Right renal pelvis (tissue), 4 donors: ENCODE results near the gene SUGCT. TPM values are rescaled to one million over a fixed set of nuclear protein-coding genes. Genes with fewer than 3 reads are reported as not detected.

ENCODE experiments used
- DNase-seq, 4 donors: peaks; one replicate each; pipeline ENCODE4 v3.0.0-alpha.2; 2013; ENCODE audit warnings: low read depth in 4 of 4, low spot score in 3 of 4, missing footprints in 1 of 4
- polyA plus RNA-seq, 4 donors: library from polyadenylated mRNA; unstranded; fragments of 120-200 nt; gene quantifications; one replicate each; pipeline ENCODE4 v1.2.1, GENCODE V29; 2013; ENCODE audit not compliant: insufficient read length in 4 of 4

The SUGCT gene
- polyA plus RNA-seq, 4 donors: 12.1 to 17.6 (median 15.0) TPM

DNA sequence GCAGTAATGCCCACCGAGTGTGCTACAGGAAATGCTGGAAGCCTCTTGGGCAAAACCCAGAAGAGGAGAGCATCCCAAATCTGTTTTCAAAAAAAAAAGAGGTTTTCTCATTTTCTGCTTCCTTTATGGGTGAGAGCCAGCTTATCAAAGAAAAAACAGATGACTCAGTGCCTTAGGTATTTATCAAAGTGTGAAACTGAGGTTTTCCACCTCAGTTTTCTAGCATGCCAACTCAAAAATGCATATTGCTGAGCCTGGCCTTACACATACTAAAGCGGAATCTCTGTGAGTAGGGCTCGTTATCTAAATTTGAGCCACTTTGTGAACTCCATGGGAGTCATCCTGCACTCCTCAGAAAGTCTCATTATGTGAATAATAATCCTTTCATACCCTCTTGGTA lies 705.1 kb downstream of the SUGCT start:
- no peak for DNase-seq

- DNase-seq: no peak
These were observed 706.2 kb downstream of the SUGCT start for GRCh38 chr7:40840990-40841389.

- DNase-seq: no peak
These were observed 707.8 kb downstream of the SUGCT start for GRCh38 chr7:40842641-40843040.

DNA sequence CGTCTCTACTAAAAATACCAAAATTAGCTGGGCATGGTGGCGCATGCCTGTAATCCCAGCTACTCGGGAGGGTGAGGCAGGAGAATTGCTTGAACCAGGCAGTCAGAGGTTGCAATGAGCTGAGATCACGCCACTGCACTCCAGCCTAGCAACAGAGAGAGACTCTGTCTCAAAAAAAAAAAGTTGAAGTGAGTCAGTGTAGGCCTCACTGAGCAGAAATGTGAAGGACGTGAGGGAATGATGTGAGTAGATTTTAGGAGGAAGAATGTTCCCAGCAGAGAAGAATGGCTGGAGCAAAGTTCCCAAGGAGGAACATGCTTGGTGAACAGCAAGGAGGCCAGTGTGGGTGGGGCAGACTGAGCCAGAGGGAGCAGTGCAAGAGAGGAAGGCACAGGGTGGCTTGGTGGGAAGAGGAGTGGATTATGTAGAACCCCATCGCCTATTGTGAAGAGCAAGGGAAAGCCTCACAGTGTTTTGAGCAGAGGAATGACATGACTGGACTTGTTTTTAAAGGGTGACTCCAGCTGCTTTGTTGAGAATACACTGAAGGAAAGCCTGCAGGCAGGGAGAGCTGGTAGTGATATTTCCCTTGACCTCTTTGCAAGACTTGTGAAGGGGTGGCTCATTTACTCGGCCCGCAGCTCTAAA lies 708.7 kb downstream of the SUGCT start:
- no peak for DNase-seq

GRCh38 chr7:40845943-40846342 lies 711.1 kb downstream of the SUGCT start:
- DNase-seq: no peak

GRCh38 chr7:40847921-40848320 lies 713.1 kb downstream of the SUGCT start:
- no peak for DNase-seq

- no peak for DNase-seq
These were observed 713.9 kb downstream of the SUGCT start for GRCh38 chr7:40848541-40849221.

- DNase-seq: no peak
These were observed 715.2 kb downstream of the SUGCT start for GRCh38 chr7:40850017-40850416.

DNA sequence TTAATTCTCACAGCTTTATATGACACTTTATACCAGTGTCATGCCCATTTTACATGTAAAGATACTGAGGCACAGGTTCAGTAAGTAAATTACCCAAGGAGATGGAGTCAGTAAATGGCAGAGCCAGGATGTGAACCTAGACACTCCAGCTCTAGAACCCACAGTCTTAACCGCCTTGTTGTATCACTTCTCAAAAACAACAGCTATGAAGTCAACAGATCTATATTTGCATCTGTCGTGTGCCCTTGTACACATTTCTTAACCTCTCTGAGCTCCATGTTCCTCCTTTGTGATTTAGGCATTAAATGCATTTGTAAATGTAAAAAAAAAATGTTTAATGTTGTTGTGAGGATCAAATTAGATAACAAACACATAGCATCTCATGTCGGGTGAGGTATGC lies 716.2 kb downstream of the SUGCT start:
- DNase-seq: no peak

DNA sequence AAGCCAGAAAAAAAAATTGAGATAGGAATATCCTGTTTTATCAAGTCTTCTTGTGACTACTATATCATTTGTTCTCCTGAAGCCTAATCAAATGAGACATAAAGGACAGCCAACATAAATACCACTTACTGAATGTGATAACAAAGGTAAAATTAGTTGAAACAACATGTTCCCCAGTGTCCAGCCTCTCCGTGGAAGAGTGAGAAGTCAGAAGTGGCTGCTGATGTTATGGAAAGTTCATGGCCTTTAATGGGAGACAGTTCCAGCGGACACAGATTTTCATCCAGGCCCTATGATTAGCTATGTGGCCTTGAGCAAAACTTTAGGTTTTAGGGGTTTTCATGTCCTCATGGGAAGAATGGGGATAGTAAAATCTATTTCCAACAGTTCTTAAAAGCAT lies 724.3 kb downstream of the SUGCT start:
- DNase-seq: no peak

DNA sequence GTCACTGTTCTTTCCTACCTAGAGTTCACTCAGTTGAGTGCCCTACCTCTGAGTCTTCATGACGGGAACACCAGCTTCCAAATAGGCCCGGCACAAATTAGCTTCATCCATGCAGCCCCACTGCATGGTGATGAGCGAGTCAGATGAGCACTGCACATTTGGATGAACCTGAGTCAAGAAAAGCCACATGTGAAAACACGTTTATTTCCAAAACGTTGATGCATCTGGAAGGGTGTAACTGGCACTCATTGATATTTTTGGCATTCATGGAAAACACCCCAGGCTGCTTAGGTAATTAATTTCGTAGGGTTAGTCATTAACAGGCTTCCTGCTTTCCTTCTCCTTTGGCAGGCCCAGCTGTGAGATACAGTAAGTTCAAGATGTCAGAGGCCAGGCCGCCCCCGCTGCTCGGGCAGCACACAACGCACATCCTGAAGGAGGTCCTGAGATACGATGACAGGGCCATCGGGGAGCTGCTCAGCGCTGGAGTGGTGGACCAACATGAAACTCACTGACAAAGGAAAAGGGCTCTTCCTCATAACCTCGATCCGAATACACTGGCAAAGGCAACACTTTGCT lies 725.2 kb downstream of the SUGCT start:
- no peak for DNase-seq

GRCh38 chr7:40865441-40866233 lies 730.8 kb downstream of the SUGCT start:
- no peak for DNase-seq

DNA sequence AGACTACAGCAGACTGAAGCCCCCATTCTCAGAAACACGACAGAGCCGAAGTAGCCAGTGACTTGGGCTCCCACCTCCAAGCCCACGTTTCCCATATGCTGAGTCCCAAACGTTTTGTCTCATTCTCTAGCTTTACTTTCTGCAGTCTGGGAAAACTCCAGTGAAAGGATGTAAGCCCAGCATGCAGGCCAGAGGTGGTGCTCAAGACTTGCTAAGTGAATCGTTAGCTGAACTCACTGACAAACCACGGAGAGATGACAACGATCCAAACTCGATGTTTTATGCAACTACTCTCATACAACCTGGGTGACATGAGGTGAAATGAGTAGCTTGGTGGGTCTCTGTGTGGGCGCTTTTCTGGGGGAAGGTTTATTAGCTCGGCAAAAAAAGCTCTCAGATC lies 731.8 kb downstream of the SUGCT start:
- no peak for DNase-seq

DNA sequence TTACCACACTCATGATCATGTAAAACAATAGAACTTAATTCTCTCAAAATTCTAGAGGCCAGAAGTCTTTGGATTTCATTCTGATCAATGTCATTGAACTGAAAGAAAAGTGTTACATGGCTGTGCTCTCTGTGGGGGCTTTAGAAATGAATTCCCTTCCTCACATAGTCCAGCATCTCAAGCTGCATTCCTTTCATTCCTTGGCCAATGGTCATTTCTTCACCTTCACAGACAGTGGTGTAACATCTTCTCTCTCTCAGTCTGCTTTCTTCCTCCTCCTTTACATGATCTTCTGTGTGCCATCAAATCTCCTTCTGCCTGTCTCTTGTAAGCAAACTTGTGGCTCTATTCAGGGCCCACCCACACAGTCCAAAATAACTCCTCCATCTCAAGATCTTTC lies 735.3 kb downstream of the SUGCT start:
- DNase-seq: no peak

DNA sequence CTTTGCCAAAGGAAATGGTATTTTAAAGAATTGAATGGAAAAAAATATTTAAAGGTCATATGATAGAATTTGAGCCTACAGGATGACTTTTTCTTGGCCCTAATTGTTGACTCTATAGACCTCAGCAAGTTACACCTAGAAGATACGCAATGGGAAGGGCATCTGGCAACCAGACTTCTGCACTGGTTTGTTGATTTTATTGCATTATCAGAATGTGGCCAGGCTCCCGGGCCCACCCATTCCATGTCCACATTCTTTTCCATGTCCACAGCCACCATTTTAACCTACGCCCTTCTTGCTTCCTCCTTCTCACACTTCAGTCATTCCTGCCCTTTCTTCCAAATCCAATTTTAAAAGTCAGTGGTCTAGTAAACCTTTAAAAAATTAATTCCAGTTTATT lies 738.4 kb downstream of the SUGCT start:
- no peak for DNase-seq

DNA sequence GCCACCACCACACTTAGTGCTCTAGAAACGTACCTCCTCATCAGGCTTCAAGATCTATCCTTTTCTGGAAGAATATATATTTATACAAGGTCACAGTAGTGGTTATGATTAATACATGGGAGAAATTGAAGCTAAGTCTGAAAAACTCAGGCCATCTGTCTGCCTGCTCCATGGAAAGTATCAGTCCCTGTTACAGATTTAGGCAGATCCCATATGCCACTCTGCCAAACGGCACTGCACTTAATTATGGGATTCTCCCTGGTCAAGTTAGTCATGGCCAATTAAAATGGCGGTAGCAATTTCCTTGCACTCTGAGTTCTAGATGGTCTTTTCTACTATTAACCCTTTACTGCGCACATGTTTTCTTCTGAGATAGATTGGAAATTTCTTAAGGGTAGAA lies 740.0 kb downstream of the SUGCT start:
- no peak for DNase-seq

GRCh38 chr7:40876601-40877000 lies 741.8 kb downstream of the SUGCT start:
- no peak for DNase-seq

GRCh38 chr7:40879941-40880543 lies 745.2 kb downstream of the SUGCT start:
- DNase-seq: no peak

DNA sequence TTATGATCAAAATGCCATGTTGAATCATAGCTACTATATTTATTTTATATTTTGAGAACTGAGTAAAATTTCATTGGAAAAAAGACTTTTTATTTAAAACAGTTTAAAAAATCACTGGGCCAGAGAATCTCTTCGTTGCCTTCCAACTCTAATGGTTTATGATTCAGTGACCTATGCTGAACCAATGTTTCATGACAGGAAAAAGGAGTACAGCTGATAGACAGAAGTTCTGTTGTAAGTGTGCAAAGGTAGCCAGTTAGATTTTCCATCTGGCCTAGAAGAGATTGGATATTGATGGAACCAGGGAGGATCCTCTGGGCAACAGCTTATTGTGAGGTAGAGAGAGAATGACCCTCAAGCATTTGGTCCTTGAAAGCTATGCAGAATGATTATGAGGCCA lies 745.8 kb downstream of the SUGCT start:
- DNase-seq: no peak

GRCh38 chr7:40881405-40881926 lies 746.7 kb downstream of the SUGCT start:
- DNase-seq: no peak
